GM13976 (cell line): Measurements from ENCODE around the gene TBC1D16.

Source experiments
- DNase-seq: peaks from one replicate; pipeline ENCODE4 v3.0.0; 2012; ENCODE audit warnings: low spot score
- CTCF ChIP-seq: IDR thresholded peaks from 2 replicates; pipeline ENCODE4 v1.5.1; 2012; ENCODE audit warnings: borderline replicate concordance, mild to moderate bottlenecking; ENCODE audit not compliant: insufficient read depth; ENCODE audit errors: extremely low read depth, missing control alignments, control extremely low read depth
- in situ Hi-C: fragments of 300-500 bp; cut with MboI; formaldehyde crosslinking; loops from one replicate; pipeline ENCODE4 v1.12.0; 2022; ENCODE audit warnings: low sequenced_read_pairs, mixed read lengths, inconsistent platforms; ENCODE audit not compliant: unreplicated experiment

TBC1D16 gene

GRCh38 chr17:79922798-79923197 lies 112.9 kb downstream of the TBC1D16 start:
- in situ Hi-C loops, result no loop called here
- no peak for TF ChIP-seq CTCF
- DNase-seq, result no peak

GRCh38 chr17:79922116-79922601 lies 113.5 kb downstream of the TBC1D16 start:
- TF ChIP-seq CTCF, result no peak
- no peak for DNase-seq
- in situ Hi-C loops, result no loop called here

GRCh38 chr17:79921411-79922115 lies 114.1 kb downstream of the TBC1D16 start:
- DNase-seq, result no peak
- in situ Hi-C loops, result no loop called here
- no peak for TF ChIP-seq CTCF

GRCh38 chr17:79920751-79921410 lies 114.8 kb downstream of the TBC1D16 start:
- no peak for DNase-seq
- TF ChIP-seq CTCF, result no peak
- in situ Hi-C loops, result no loop called here

- in situ Hi-C loops, result no loop called here
- TF ChIP-seq CTCF, result no peak
- no peak for DNase-seq
Observed at GRCh38 chr17:79919862-79920720, 115.6 kb downstream of the TBC1D16 start.

- DNase-seq, result no peak
- in situ Hi-C loops, result no loop called here
- no peak for TF ChIP-seq CTCF
Observed at GRCh38 chr17:79919164-79919585, 116.5 kb downstream of the TBC1D16 start.
